ENCODE measurements around the gene ZSWIM8.
A peak's percentile ranks its signal among the peaks of the same experiment; 100 is the strongest.

Gene ZSWIM8

GRCh38 chr10:73798087-73798486 lies 12.7 kb downstream of the ZSWIM8 start:
- no peak for DNase-seq (ENCODE audit: low spot score)

- no peak for DNase-seq (ENCODE audit: low spot score)
Observed at GRCh38 chr10:73798927-73799560, 13.6 kb downstream of the ZSWIM8 start.

- DNase-seq (ENCODE audit: low spot score) = no peak
Observed at GRCh38 chr10:73799899-73800559, 14.6 kb downstream of the ZSWIM8 start.

DNA sequence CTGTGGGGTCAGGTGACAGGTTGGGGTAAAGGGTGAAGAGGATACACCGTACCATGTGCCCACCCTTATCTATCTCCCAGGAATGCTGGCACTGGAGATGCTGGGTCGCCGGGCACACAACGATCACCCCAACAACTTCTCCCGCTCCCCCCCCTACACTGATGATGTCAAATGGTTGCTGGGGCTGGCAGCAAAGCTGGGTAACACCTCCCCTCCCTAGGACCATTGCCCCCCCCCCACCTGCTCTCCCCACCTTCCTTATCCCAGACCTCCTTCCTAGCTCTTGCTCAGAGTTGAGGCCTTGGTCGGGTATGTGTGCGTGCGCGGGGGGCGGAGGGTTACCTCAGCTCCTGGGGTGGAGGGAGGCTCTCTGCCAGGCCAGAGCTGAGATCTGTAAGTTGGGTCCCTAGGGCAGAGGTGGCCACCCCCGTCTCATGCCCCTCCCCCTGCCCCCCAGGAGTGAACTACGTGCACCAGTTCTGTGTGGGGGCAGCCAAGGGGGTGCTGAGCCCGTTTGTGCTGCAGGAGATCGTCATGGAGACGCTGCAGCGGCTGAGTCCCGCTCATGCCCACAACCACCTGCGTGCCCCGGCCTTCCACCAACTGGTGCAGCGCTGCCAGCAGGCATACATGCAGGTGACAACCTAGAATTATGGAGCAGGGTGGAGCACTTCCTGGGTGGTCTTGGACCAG lies 15.3 kb downstream of the ZSWIM8 start:
- no peak for DNase-seq (ENCODE audit: low spot score)

- no peak for DNase-seq (ENCODE audit: low spot score)
Observed at GRCh38 chr10:73801253-73801590, 15.8 kb downstream of the ZSWIM8 start.

- no peak for DNase-seq (ENCODE audit: low spot score)
Observed at GRCh38 chr10:73802276-73802991, 17.0 kb downstream of the ZSWIM8 start.

- DNase-seq (ENCODE audit: low spot score) = no peak
Observed at GRCh38 chr10:73803680-73804286, 18.4 kb downstream of the ZSWIM8 start.

DNA sequence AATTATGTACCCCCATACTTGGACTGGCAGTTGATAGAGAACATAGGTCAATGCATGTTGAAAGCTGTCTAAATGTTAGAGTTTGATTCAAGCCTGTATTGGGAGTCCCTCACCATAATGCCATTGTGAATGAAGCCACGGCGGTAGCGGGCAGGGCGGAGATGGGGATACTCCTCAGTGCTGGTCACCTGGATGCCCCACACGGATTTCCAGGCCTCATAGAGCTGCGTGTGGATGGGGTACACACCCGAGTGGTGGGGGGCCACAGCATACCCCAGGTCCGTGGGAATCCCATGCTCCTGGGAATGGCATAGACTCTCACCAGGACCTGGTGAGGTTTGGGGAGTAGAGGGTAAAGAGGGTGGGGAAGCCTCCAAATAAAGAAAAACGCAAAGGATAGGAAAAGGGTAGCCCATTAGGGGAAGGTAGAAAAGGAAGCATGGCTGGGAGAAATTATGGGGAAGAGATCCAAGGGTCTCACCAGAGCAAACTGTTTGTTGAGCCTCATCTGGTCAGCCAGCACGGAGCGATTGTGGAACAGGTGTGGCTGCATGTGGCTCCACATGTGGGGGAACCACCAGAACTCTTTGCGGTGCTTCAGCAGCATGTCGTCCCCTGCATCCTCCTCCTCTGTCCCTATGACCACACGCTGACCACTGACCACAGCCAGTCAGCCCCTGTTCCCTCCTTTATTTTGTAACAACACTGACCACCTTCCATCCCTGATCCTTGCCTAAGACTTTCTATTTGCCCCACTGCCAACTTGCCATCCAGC lies 21.0 kb downstream of the ZSWIM8 start:
- no peak for DNase-seq (ENCODE audit: low spot score)

DNA sequence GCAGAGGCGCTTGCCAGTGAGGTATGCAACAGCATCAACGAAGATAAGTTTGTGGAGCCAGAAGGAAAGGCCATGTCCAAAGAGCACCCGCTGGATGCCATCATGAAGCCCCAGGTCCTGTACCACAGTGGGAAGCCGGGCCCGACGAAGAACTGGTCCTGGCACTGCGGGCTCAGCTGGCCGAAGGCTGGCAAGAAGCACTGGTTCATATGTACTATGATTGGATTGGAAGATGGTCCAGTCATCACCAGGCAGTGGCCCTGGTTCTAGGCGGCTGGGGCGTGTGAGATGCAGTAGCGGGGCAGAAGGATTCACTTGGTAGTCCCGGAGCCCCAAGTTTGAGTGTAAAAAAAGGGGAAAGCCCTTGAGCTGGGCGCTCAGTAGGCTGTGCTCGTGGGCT lies 22.1 kb downstream of the ZSWIM8 start:
- no peak for DNase-seq (ENCODE audit: low spot score)

DNA sequence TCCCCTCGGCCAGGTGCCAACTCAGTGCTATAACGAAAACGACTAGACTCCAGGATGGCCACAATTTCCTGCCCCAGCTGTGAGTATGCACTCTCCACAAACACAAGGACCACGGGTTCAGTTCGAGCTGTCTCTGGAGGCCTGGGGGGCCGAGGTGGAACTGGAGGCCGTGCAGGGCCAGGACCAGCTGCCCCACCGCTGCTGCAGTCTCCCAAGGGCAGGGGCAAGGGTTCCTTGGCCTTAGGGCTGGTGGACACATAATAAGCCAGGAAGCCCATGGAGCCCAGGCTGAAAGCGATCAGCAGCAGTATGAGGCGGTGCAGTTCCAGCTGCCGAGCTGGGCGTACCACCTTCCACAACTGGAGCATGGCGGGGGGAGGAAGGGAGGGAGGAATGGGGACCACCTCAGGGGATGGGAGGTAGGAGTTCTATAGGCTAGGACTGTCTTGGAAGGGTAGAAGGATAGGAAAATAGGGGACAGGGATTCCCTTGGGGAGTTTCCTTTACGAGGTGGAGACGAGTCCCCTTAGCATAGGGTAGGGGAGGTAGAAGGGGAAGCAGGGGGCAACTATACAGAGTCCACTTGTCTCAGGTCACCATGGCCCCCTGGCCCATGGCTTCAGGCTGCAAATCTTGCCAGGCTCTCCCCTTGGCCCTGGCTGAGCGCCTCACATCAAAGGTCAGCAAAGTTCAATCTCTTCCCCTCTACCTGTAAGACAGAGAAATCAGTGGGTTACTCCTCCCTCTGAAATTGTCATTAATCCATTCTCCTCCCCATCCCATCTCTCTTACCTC lies 22.8 kb downstream of the ZSWIM8 start:
- DNase-seq (ENCODE audit: low spot score) = no peak

DNA sequence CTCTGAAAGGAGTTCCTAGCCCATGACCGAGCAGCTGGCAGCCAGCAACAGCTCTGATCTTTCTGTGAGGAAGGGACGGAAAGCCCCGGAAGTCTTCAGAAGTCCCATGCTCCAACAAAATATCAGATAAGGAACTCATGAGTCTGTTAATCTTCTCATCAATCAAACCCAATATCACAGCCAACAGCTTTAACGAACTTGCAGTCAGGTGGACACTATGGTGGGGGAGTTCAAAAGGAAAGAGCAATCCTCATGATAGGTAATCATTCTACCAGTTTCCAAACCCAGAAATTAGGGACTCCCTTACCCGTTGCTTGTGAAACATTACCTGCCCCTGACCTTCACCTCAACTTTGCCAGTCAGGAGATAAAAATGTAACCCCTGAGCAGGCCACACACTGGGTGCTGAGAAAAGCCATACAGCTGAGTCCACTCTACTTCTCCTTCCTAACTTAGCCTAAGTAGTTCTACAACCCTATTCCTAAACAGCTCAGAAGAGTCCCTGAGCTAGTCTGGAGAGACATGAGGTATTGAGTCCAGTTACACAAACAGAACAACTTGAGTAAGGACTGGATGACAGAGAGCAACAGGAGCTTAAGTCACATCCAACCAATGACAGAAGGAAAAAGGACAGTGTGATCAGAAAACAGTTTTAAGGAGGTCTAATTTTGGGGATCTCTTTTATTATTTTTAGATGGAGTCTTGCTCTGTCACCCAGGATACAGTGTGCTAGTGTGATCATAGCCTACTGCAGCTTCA lies 23.8 kb downstream of the ZSWIM8 start:
- no peak for DNase-seq (ENCODE audit: low spot score)

DNA sequence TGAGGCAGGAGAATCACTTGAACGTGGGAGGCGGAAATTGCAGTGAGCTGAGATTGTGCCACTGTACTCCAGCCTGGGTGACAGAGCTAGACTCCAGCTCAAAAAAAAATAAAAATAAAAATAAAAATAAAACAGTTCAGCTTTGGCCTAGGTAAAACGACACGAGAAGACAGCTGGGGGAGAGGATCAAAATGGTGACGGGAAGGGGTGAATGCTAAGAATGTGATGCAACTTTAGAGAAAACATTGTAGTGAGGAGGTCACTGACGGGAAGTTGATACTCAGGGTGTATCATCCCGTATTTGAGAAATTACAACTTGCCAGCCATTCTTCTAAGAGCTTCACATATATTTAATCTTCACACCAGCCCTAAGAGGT lies 24.9 kb downstream of the ZSWIM8 start:
- DNase-seq (ENCODE audit: low spot score) = no peak

DNA sequence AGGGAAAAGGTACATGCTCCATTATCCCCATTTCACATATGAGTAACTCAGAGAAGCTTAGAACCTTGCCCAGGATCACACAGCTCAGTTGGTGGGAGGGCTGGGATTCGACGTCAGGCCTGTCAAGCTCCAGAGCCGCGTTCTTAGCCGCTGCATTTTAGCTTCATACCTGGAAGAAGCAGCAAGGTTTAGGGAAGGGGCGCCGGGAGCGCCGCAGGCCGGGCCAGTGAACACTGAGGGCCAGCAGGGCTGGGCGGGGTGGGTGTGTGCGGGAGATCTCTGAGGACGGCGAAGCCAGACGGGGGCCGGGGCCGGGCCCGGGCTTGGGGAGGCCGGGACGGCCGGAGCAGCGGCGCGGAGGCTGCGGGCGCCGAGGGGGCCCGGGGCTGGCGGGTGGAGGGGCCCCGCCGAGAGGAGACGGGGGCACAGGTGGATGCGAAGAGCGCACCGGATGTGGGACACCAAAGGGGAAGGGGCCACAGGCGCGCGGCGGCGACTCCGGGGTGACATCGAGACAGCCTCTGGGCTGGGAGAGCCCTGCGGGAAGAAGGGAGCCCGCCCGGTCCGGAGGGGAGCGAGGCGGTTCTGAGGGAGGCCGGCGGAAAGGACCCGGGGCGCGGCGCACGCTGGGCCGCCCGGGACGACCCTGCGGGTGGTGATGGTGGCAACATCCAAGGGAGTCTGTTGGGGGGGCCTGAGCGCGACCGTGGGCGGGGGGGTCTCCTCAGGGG lies 25.5 kb downstream of the ZSWIM8 start:
- peak; percentile 4 for DNase-seq (ENCODE audit: low spot score)

DNA sequence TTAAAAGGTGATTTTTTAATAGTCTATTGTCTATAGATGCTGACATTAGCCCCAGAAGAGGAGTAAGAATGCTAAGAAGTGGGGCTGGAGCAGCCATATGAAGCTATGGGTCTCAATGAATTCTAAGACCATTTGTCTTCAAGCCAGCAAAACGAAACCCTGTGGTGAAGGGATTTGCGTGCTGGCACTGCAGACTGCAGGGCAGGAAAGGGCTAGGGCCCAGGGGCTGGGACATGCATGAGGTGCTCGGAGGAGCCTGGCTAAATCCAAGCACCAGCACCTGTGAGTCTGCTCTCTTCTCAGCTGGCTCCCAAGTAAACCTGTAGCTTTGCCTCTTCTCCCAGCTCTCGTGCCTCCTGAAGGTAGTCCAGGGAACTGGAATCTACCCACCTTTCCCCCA lies 27.3 kb downstream of the ZSWIM8 start:
- DNase-seq (ENCODE audit: low spot score) = no peak

- DNase-seq (ENCODE audit: low spot score) = no peak
Observed at GRCh38 chr10:73813333-73813732, 27.9 kb downstream of the ZSWIM8 start.

DNA sequence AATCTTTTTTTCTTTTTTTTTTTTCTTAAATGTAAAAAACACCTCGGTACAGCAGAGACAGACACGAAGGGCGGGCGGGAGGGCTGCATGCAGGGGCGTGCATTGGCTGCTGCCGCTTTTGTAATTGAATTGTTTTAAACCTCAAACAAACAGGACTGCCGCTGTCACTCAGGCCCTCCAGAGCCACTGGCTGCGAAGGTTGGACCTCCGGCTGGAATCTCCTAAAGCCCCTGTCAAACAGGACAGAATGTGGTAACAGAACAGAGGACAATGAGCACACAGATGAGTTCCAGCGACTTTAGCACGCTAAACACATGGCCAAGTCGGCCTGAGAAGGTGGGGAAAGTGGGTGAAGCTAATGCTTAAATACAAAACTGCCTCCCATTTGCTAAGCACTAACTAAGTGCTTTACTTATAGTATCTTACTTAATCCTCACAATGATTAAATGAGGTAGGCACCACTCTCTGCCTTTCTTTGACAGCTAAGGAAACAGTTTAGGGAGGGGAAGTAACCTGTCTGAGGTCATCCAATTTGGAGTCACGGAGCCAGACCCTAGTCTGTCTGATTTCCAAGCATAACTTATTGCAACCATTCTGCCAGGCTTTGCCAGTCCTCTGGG lies 29.0 kb downstream of the ZSWIM8 start:
- DNase-seq (ENCODE audit: low spot score) = no peak

DNA sequence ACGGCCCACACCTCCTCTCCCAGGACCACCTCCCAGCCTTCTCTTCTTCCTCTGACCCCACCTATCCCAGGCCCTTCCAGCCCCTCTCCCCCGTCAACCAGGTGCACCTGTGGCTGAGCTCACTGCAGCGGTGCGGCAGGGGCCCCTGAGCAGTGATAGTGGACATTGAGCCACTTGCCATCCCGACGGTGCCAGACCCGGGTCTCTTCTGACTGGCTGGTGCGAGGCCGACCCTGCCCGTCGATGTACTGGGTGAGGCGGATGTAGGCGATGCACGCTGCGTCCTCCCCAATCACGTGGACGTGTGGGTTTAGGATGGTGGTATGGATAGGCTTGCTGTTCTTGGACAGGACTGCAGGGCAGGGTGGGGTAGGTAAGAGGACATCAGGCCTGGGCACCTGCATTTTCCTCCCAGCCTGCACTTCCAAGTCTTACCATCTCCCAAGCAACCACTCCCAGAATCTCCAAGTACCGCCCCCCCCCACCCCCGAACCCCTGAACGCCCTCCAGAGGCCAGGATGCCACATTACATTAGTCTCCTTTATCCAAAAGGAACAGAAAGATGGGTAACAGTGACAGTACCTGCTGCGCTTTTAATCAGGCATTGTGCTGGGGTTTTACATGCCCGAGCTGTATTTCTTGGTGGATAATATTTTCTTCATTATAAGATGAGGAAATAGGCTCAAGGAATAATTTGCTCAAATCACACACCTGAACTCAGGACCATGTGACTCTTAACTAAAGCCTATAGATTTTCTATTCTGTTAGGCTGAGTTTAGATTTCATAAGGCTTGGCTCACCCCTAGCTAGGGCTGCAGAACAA lies 29.7 kb downstream of the ZSWIM8 start:
- DNase-seq (ENCODE audit: low spot score) = peak; percentile 4

GRCh38 chr10:73815719-73816030 lies 30.3 kb downstream of the ZSWIM8 start:
- DNase-seq (ENCODE audit: low spot score) = no peak

Data from SW480 (cell line).